Measurements from ENCODE around the gene REEP6.
"Not testable (repeated sequence)": the region's sequence is repeated elsewhere in the genome, so short reads cannot be mapped to it uniquely, and the experiment has no call there.

Gene REEP6

DNA sequence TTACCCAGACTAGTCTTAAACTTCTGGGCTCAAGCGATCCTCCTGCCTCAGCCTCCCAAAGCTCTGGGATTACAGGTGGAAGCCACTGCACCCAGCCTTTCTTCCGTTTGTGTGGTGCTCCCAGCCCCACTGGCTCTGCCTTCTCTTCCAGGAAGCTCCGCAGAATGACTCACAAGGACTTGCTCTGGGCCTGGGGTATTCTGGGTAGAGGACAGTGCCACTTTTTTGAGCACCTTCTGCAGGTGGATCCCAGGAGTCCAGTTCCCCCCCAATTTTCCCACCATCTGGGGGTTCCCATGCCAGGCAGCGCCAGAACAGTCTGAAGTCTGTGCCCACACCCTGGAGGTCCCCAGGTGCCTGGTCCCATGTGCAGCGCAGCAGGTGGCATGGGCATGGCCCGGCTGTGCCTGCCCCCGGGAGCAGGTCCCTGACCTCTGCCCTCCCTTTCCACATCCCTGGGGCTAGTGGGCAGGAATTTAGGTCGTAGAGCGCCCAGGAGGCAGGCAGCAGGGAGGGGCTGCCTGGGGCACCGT is 1.6 kb downstream of the REEP6 start:
- FAIRE-seq, result no peak

DNA sequence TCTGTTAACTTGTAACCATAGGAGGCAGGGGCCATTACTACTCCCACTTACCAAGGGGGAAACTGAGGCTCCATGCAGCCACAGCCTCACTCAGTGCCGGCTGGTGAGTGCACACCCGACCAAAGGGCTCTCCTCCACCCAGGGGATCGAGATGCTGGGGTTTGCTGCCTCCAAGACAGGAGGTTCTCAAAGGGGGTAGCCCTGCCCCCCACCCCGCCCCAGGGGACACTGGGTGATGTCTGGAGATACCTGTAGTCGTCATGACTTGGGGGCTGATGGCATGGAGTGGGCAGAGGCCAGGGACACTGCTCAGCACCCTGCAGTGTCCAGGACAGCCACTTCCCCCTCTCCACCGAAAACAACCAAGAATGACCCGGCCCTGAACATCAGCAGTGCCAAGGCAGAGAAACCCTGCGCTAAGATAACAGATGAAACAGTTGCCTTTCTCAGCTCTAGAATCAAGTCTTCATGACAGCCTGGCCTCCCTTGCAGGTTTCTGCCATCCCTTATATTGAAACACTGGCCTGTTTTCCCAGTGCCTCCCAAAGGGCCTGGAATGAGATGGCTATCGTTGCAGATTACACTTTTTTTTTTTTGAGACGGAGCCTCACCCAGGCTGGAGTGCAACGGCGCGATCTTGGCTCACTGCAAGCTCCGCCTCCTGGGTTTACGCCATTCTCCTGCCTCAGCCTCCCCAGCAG is 3.3 kb downstream of the REEP6 start:
- no peak for FAIRE-seq

DNA sequence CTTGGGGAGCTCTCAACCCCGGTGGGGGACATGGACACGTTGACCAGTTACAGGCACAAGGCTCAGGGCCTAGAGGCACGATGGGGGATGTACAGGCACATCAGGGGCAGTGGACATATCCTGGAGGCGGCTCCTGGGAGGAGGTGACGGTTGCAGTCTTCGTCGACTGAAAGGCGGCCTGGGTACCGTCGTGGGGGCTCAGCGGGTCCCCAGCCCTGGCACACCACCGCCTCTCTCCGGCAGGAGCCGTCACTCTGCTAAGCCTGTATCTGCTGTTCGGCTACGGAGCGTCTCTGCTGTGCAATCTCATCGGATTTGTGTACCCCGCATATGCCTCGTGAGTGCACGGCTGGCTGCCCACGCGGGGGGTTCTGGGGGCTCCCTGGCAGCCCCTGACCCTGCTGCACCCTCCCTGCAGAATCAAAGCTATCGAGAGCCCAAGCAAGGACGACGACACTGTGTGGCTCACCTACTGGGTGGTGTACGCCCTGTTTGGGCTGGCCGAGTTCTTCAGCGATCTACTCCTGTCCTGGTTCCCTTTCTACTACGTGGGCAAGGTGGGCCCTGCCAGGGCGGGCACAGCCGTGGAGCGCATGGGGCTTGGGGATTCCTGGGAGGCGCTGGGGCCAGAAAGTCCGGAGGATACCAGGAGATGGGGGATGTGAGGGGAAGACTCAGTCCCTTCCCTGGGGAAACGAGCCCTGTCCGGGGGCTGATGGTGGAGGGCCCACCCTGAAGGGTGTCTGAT is 4.2 kb downstream of the REEP6 start:
- FAIRE-seq, result no peak

DNA sequence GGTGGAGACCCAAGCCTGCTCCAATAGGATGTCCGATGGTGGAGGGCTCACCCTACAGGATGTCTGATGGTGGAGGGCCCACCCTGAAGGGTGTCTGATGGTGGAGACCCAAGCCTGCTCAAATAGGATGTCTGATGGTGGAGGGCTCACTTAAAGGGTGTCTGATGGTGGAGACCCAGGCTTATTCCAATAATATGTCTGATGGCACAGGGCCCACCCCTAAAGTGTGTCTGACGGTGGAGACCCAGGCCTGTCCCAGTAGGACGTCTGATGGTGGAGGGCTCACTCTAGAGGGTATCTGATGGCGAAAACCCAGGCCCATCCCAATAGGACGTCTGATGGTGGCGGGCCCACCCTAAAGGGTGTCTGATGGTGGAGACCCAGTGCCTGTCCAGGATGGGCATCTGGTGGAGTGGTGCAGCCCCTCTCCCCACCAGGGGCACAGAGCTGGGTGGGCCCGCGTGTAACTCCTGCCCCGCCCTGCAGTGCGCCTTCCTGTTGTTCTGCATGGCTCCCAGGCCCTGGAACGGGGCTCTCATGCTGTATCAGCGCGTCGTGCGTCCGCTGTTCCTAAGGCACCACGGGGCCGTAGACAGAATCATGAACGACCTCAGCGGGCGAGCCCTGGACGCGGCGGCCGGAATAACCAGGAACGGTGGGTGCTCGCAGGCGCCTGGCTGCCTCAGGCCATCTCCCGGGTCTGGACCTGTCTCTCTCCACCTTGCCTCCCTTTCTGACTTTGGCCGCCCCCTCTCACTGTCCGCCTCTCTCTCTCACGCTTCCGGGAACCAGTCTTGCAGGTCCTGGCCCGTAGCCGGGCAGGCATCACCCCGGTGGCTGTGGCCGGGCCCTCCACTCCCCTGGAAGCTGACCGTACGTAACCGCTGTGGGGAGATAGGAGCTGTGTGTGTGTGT is 5.1 kb downstream of the REEP6 start:
- no peak for FAIRE-seq

DNA sequence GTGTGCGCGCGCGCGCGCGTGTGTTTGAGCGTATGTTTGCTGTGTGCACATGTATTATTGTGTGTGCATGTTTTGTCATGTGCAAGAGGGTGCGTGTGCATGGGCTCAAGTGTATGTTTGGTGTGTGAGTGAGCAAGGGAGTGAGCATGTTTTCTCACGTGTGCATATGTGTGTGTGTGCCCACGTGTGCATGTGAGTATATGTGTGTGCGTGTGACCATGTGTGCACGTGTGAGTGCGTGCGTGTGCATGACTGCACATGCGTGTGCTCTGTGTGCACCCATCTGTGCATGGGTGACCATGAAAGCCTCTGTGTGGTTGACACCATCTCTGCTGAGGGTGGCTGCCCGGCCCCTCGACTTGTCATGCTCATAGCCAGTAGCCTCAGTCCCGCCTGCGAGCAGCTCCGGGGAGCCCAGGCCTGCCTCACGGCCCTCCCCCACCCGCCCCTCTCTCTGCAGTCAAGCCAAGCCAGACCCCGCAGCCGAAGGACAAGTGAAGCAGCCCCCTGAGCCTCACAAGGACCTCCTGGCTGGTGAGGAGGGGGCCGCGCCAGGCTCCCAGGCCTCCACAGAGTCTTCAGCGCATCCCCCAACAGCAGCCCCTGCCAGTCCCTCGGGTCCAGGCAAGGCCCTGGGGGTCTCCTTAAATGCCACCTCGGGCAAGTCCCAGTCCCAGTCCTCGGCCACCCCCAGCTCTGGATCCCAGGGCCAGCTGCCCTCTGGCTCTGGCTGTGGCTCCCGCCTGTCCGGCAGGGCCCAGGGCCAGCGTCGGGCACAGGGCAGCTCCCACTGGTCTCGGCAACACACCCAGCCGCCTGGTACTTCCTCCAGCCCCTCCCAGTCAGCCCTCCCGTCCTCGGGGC is 6.0 kb downstream of the REEP6 start:
- no peak for FAIRE-seq

DNA sequence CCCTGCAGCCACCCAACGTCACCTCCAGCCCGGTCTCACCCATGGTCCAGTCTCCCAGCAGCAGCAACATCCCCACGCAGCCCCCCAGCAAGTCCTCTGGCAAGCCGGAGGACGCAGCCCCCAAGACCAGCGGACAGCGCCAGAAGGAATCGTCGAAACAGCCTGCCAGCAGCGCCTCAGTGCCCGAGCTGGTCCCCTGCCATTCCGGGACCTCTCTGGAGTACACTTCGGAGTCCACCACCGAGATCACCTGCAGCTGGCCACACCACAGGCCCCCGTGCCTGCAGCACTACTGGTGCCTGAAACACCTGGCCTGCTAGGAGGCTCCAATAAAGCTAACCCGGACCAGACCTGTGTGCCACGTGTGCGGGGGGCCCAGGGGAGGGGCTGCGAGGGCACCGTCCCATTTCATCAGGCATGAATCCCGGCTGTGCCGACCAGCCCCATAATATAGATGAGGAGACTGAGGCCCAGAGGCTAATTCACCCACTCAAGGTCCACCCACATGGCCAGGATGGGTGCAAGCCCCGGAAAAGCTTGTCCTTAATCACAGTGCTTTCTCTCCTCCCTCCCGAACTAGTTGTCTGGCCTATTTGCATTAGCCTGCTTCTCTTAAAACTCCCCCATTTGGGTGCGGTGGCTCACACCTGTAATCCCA is 6.7 kb downstream of the REEP6 start:
- no peak for FAIRE-seq

DNA sequence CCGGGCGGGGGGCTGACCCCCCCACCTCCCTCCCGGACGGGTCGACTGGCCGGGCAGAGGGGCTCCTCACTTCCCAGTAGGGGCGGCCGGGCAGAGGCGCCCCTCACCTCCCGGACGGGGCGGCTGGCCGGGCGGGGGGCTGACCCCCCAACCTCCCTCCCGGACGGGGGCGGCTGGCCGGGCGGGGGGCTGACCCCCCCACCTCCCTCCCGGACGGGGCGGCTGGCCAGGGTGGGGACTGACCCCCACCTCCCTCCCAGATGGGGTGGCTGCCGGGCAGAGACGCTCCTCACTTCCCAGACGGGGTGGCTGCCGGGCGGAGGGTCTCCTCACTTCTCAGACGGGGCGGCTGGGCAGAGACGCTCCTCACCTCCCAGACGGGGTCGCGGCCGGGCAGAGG is 8.2 kb downstream of the REEP6 start:
- not testable (repeated sequence) for FAIRE-seq

DNA sequence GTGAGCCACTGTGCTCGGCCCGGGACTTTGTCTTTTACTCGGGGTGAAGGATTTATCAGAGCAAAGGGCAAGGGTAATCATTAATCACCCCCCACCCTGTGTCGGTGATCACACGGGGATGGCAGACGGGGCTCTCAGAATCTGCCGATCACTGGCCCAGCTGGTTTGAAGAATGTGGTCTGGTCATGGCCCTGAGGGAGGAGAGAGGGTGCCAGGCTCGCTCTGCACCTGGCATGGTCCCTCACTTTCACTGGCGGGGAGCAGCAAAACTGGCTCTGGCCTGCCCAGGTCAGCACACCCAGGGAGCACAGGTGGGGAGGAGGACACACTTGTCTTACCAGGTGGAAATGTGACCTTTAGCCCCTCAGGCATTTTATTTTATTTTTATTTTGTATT is 10.2 kb downstream of the REEP6 start:
- FAIRE-seq, result no peak

DNA sequence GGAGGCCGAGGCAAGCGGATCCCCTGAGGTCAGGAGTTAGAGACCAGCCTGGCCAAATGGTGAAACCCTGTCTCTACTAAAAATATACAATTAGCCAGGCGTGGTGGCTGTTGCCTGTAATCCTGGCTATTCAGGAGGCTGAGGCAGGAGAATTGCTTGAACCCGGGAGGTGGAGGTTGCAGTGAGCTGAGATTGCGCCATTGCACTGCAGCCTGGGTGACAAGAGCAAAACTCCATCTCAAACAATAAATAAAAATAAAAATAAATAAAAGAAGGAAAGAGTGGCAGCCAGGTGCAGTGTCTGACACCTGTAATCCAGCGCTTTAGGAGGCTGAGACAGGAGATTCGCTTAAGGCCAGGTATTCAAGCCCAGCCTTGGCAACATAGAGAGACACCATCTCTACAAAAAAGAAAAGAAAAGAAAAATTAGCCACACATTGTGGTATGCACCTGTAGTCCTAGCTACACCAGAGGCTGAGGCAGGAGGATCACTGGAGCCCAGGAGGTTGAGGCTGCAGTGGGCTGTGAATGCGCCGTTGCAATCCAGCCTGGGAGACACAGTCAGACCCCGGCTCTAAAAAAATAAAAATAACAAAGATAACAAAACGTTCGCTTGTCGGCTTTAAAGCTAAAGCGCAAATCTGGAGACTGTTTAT is 11.6 kb downstream of the REEP6 start:
- no peak for FAIRE-seq

DNA sequence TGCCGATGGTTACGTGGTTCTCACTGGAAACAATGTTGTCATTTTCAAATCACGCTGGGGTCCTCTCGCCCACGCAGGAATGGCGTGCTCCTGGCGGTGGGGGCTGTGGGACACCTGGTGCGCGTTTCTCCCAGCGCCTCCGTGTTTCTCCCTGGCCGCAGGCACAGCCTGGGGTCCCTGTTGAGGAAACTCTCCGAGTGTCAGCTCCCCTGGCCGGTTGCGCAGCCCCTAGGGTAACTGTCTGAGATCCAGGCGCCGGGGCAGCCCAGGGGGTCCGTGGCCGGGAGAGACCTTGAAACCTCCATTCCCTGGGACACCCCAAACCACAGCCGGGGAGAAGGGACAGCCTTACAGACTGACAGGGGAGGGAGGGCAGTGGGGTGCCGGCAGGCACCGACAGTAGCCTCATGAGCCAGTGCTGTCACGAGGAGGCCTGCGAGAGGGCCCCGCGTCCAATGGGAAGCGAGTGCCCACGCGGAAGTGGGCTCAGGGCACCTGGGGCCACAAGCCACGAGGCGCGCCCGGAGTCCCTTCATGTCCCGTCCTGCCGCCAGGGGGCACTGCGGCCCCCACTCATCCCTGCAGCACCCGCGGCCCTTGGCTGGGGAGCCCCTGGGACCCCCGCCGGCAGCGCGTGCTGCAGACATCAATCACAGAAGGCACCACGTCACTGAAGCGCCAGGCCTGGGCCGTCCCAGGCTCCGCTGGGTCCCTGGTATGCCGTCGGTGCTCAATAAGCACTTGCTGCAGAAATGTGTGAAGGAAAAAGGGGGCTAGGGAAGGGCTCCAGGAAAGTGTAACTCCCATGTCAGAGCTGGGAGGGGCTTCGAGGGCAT is 12.3 kb downstream of the REEP6 start:
- FAIRE-seq, result no peak

DNA sequence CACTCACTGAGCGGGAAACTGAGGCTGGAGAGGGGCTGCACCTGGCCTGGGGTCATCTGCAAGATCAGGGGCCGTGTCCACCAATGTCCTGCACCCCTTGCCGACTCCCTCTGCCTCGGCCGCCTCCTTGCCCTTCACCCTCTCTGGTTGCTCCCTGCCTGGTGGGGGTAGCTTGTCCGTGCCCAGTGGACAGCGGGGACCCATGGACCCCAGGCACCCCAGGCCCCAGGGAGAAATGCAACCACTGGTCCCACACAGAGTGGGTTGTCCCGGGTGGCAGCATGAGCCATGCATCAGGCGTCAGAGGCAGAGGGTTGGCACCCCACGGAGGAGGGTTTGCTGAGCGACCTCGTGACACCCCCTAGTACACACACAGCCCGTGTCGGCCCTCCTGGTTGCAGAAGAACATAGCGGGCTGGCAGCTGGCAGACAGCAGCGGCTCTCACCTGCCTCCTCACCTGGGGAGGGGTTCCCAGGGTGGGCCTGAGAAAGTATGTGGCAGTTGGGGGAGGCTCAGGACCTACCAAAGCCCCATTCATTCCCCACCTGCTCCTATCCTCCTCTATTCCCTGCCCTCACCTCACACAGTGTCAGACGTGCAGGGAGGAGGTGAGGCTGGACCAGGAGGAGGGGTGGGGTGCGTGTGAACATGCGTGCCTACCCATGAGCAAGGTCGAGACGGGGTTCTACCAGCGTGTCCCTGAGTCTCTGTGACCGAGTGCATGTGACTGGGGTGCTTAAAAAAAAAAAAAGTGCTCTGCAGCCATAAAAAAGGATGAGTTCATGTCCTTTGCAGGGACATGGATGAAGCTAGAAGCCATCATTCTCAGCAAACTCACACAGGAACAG is 13.2 kb downstream of the REEP6 start:
- no peak for FAIRE-seq

DNA sequence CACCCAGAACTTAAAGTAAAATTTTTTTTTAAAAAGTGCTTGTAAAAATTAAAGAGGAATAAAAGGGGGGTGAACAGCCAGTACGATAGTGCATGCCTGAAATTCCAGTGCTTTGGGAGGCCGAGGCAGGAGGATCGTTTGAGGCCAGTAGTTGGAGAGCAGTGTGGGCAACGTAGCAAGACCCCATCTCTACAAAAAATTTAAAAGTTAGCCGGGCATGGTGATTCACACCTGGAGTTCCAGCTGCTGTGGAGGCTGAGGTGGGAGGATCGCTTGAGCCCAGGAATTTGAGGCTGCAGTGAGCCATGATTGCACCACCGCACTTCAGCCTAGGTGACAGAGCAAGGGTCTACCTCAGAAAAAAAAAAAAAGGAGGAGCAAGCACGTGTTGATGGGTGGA is 14.0 kb downstream of the REEP6 start:
- no peak for FAIRE-seq

DNA sequence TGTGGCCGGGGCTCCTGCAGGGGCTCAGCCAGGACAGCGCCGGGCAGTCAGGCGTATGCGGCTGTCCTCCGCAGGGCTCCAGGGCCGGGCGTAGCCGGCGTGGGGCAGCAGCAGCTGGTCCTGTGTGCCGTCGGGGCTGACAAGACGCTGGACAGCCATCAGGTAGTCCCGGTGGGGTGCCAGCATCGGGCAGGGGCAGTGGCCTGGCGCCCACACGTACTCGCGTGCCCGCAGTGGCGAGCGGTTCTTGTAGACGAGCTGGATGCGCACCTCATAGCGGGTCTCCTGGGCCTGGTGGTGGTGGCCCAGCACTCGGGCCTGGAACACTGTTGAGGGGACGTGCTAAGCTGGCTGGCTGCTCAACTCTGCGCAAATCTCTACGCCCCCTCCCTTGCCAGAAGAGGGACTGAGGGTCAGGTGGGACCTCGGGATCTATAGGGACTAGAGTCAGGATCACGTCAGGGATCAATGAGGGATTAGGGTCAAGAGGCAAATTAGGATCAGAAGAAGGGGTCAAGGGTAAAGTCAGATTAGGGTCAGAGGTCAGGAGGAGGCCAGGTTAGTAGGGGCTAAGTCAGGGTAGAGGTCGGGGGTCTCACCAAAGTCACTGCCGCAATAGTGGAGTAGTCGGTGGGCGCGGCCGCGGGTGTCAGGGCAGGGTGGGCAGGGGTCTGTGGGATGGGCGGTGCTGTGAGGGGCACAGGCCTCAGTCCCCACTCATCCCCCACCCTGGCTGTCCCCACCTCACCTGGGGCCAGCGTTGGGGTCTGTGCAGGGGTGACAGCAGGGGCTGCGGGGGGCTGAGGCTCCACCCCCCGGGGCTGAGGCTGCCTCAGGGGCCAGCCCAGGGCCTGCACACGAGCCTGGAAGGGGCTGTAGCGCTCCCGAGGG is 15.3 kb downstream of the REEP6 start:
- no peak for FAIRE-seq

DNA sequence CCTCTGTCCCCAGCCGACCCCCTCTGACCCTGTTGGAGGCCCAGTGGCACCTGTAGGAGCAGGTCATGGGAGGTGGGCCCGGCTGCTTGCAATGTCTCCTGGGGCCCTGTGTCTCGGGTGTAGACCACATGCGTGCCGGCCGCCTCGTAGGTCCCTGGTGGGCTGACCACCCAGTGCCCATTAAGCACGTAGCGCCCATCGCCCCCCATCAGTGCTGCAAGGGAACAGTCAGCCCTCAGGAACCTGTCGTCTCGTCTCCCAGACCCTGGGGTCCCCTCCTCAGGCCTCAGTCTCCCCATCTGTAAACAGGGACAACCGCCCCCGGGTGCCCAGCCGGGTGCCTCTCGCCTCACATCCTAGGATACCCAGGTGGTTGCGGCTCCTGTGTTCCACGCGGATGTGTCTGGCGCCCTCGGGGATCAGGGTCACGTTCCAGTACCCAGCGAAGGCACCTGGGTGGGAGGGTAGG is 16.2 kb downstream of the REEP6 start:
- no peak for FAIRE-seq

DNA sequence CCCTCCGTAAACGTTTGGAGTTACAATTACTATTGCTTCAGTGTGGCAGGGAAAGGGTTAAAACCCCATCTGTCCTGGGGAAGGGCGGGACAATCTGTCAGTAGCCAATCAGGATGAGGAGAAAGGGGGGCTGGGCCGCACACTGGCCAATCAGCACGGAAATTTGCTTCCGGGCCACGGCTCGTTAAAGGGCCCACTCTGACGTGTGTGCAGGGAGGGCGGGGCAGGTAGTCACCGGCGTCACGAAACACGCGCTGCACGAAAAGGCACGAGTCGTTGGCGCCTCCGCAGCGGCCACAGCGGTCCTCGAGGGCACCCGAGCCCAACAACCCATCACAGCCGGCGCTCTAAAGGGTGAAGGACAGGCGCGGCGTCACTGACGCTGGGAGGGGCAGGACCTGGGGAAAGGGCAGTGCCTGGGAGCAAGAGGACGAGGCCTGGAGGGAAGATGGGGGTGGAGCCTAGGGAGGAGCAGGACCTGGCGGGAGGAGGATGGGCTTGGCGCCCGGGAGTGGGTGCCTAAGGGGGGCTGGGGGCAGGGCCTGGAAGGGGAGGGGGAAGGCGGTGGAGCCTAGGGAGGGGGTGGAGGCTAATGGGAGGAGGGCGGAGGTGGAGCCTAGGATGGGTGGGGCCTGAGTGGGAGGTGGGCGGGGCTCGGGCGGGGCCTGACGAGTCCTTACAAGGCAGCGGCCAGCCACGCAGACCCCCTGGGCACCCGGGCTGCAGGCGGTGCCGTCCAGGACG is 17.0 kb downstream of the REEP6 start:
- FAIRE-seq, result no peak

DNA sequence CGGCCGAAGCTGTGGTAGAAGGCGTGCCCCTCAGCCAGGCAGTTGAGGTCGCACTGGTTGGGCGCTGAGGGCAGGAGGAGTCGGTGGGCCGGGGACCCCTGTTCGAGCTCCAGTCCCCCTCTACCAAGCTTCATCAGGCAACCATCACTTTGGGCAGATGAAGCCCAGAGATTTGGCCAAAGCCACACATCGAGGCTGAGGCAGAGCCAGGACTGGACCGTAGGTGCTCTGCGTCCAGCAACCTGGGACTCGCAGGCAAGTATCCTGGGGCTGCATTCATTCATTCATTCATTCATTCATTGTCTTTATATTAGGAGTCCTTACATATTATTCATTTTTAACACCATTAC is 17.5 kb downstream of the REEP6 start:
- FAIRE-seq, result no peak

All from islet of Langerhans (tissue), 1 donor.